HG03196 (cell line): Measurements from ENCODE around the gene SNTG2.
"Not testable (repeated sequence)": the region's sequence is repeated elsewhere in the genome, so short reads cannot be mapped to it uniquely, and the experiment has no call there.

Experiments
- ATAC-seq: cut with Tn5 transposase; IDR thresholded peaks from one replicate; pipeline ENCODE4 v1.9.1; 2021; ENCODE audit not compliant: unreplicated experiment

Gene SNTG2

DNA sequence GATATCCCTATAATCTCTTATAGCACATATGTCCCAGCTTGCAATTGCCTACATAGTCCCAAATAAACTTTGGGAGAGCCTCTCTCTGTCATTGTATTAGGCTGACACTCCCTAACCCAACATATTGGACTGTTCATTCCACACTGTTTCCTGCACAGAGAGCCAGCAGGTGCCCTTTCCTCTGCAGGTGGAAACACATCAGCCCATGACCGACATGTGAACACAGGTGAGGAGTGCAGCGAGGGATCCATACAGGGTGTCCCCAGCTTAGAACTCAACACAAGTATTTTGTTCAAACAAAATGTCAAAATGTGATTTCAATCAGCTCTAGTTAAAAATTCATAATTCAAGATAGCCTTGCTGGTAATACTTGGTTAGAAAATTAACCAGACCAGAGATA is 412.7 kb downstream of the SNTG2 start:
- no peak for ATAC-seq

DNA sequence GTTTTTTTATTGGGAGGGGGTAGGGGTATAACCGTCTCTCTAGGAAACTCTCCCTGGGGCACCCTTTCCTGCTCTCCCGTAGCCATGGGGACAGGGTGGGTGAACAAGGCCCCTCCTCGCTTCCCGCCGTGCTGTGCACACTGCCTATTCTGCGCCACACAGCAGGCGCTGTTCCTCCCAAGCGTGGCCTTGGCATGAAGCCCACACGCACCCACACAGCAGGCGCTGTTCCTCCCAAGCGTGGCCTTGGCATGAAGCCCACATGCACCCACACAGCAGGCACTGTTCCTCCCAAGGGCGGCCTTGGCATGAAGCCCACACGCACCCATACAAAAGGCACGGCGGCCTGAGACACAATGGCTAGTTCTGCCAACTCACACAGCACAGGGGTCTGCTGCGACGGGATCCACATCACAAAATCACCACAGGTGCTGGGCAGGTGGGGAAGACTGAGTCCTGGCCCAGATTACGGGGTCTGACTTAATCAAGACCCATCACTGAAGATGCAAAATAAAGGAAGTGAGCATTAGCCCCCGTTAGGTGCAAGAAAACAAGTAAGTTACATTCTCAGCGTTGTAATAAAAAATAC is 416.0 kb downstream of the SNTG2 start:
- ATAC-seq, result no peak

DNA sequence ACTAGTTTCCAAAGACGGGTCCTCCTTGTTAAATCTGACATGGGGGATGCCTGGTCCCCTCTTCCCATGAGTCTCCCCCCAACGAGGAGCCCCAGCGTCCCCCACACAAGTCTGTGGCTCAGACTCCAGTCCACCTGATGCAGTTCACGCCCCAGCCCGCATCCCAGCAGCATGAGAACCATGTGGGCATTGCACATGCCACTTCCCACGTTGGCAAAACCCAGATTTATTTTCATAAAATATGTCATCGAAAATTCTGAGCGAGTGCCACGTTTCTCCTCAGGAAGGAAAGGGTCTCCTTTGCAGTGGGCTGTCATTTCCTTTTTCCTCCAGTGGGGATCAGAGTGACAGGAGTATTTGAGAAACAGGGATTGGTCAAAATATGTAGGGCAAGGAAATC is 417.0 kb downstream of the SNTG2 start:
- ATAC-seq, result no peak

DNA sequence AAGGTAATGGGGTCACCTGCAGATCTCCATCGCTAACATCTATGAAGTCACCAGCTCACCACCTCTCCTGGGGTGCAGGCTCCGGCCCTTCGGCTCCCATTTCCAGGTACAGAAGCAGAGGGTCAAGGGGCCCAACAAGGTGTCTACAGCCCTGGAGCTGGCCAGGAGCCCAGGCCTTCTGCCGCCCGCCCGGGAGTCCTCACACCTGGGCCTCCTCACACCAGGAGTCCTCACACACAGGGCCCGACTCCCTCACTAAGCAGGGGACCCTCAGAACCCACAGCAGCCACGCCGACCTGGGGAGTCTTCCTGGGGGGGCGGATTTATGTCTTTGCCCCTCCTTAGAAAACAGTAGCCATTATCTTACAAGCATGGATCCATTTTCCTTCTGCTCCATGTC is 419.3 kb downstream of the SNTG2 start:
- ATAC-seq, result no peak

DNA sequence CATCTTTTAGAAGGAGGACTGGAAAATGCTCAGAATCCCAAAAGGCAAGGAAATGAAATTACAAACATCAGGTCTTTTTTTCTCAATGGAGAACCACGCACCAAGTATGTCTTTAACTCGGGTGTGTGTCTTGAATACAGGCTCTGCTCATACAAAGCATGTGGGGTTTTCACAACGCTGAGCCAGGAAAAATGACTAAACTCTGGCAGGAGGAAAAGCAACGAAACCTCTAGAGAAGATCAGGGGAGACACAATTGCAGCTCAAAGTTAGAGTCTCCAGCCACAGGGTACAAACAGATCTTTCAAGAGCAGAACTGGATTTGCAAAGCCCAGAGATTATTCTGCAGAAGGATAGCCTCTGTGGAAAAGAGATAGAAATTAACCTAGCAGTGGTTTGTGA is 419.8 kb downstream of the SNTG2 start:
- no peak for ATAC-seq

DNA sequence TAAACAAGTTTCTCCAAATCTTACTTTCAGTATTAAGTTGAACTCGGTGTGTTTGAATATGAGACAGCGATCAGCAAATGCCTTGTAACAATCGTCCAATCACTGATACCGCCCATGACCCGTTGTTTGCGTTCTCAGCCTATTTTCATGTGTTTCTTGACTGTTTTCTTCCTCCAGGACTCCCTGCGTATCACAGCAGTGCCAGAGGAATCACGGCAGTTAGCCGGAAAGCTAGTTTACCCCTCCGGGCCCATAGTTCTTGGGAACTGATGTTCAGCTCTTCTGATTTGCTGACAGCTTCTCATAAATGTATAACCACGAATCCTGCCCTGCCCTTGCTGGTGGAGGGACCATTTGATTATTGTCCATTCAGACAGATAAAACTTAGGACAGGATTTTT is 420.4 kb downstream of the SNTG2 start:
- ATAC-seq, result no peak

DNA sequence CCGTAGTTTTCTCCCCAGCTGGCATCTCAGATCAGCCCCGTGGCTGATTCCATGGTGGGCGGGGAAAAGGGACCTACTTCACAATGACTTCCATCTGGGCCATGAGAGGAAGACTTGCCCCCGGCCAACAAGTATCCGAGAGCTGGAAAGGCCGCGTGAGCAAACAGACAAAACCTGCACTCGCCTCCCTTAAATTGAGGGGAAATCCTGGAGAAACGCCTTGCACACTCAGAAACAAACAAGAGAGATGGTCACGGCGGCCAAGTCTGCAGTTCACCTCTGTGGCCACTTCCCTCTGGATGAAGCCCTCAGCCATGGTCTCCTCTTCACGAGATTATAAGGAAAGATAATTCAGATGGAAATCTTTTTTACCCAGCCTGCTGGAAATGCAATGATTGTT is 423.2 kb downstream of the SNTG2 start:
- ATAC-seq, result no peak

DNA sequence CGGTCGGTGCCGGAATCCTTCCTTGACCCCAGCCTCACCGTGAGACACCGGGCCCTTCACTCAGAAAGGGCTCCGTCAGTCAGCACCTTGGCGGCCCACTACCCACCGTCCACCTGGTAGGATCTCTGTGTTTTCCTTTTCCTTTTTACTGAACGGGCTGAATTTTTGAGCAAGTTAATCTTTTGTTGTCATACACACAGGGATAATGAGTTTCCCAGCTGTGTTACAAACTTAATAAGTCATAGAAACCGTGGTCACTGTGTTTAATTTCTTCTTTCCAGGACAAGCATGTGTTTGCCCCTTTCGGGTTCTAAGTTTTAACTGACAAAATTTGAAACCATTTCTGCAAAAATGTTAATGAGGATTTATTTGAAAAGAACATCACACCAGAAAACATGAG is 423.6 kb downstream of the SNTG2 start:
- ATAC-seq, result no peak

DNA sequence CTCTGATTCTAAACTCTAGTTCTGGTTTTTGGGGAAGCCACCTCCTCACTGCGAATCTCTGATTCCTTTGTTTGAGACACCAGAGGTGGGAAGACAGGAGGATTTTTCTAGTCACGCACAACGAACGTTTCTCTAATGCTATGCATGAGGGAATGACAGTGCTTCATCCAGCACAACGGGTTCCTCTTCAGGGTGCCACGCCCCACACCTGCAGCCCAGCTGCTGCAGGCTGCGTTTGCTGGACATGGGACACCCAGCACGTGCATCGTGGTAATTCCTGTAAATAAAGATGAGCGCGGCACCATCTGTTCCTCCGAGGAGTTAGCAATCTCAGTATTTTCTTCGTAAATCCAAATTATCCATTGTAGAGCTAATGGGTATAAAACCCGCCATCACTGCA is 425.1 kb downstream of the SNTG2 start:
- ATAC-seq, result no peak

DNA sequence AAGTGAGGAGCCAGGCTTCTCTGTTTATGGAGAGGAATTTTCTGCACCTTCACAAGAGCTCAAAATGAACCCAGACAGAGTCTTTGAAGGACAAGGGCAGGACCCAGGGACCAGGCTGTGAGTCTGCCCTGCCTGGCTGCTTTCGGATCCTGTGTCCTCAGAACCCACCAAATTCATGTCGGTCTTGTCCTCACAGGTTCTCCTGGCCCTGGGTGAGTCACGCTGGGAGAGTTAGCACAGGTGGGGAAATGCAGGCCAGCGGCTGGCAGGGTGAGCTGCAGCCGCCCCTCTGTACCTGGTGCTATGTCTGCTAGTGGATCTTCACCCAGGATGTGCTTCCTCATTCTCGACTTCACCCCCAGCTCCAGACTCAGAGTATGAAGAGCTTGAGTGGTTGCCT is 426.8 kb downstream of the SNTG2 start:
- no peak for ATAC-seq

DNA sequence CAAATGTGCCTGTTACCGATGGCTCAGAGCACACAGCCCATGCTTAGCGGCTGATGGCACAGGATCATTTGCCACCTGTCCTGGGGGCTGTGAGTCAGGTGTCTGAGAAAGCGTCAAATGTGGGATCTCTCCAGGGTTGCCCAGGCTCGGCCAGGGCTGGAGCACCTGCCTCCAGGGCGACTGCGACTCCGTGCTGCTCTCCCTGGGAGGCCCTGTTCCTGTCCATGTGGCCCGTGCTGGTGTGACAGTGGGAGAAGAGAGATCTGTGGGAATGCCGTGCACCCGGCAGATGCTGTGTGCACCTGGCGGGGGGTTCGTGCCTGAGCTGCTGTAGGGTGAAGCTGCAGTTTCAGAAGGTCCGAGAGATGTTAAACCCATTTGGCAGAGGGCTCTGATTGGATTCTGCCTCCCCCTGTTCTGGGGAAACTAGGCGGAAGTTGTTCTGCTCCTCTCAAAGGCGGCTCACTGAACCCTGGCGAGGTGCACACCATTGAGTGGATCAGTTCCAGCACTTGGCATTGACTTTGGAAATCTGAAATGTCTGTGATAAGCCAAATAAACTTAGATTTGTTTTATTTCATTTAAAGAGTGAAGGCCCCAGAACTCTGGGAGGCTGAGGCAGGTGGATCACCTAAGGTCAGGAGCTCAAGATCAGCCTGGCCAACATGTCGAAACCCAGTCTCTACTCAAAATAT is 428.0 kb downstream of the SNTG2 start:
- ATAC-seq, result no peak

DNA sequence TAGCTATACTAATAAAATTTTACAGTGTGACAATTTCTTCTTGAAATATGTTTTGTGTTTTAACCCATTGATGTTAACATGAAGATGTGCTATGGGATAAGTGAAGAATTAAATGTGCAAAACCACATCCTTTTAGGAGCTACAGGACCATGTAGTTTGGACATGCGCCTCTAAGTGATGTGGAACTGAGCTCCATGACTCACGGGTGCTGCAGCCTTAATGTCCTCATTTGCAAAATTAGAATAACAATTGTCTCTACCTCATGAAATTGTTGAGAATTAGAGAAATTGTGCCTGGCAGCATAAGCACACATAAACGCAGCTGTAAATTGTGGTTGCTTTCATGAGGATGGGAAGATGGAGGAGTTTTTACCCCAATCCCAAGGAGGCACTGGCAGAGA is 431.0 kb downstream of the SNTG2 start:
- ATAC-seq, result no peak

DNA sequence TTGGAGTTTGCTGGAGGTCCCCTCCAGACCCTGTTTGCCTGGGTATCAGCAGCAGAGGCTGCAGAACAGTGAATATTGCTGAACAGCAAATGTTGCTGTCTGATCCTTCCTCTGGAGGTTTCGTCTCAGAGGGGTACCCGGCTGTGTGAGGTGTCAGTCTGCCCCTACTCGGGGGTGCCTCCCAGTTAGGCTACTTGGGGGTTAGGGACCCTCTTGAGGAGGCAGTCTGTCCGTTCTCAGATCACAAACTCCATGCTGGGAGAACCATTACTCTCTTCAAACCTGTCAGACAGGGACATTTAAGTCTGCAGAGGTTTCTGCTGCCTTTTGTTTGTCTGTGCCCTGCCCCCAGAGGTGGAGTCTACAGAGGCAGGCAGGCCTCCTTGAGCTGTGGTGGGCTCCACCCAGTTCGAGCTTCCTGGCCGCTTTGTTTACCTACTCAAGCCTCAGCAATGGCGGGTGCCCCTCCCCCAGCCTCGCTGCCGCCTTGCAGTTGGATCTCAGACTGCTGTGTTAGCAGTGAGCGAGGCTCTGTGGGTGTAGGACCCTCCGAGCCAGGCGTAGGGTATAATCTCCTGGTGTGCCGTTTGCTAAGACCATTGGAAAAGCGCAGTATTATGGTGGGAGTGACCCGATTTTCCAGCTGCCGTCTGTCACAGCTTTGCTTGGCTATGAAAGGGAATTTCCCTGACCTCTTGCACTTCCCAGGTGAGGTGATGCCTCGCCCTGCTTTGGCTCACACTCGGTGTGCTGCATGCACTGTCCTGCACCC is 437.5 kb downstream of the SNTG2 start:
- ATAC-seq, result not testable (repeated sequence)

DNA sequence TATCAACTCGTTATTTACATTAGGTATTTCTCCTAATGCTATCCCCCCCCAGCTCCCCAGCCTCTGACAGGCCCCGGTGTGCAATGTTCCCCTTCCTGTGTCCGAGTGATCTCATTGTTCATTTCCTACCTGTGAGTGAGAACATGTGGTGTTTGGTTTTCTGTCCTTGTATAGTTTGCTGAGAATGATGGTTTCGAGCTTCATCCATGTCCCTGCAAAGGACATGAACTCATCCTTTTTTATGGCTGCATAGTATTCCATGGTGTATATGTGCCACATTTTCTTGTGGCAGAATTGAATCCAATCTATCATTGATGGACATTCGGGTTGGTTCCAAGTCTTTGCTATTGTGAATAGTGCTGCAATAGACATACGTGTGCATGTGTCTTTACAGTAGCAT is 439.5 kb downstream of the SNTG2 start:
- not testable (repeated sequence) for ATAC-seq

DNA sequence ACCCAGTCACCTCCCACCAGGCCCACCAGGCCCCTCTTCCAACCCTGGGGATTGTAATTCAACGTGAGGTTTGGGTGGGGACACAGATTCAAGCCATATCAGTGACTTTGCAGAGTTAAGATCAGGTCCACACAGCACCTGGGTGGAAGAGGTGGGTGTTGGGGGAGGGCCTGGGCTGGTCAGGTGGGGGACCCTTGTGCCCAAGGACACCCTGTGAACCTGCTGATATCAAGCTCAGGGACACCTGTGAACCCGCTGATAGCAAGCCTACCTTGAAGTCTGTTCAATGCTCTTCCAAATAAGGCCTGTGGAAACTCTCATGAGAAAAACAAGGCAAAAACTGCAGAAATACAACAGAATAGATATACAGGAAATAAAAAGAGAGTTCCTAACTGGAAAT is 442.7 kb downstream of the SNTG2 start:
- ATAC-seq, result no peak

DNA sequence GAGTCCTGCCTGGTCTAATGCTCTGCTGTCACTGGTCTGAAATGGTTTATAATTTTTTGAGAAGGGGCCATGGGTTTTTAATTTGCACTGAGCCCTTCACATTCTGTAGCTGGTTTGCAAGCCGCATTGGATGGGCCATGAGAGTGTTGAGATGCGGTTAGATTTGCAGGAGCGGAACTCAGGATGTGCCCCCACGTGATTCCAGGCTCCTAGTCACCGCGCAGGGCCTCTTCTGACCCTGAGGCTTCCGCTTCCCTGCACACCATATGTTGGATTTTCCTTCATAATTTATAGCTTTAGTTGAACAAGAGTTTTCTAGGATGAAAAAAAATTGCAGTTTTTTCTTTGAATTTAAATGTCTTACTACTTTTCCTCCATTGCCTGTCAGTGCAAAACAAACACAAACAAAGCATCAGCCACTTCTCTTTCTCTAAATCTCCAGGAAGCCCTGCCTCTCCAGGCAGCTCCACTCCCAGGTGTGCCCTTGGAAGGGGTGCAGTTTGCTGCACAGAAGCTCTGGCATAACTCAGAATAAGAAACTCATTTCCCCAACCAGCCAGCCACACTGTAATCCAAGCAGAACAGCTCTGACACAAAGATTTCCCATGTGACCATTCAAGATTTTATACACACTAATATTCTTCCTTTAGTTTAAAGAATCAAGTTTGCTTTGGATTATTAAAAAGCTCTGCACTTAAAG is 444.2 kb downstream of the SNTG2 start:
- no peak for ATAC-seq

DNA sequence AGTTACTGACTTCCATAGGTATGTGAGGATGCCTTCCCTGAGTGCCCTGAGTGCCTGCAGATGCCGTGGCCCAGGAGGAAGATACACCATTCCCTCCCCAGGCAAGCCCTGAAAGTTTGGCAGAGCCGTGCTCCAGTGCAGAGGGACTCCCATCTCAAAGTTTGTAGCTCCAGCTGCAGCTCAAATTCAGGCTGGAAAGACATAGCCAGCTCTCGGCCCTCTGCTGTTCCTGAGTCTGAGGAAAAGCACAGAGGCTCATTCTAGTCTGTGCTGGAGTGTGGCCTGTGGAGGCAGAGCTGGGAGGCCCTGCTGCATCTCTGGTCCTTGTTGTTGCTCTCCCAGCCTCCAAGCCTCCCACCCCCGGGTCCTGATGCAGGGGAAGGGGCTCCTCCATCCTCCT is 446.7 kb downstream of the SNTG2 start:
- no peak for ATAC-seq

DNA sequence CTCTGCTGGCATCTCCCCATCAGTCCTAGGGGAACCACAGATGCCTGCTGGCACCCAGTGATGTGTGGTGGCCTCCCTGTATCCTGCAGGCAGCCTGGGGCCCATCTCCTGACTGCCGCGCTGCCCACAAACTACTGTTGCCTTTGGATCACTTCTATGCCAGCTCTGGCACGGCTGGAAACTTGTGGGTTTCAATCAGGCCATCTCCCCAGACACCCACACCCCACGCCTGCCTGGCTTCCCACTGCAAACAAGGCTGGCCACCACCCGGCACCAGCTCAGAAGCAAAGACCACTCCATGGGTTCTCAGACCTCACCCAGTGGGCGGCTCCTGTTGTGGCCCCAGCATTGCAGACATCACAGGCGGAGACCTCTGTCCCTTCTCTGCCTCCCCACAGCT is 447.5 kb downstream of the SNTG2 start:
- no peak for ATAC-seq

DNA sequence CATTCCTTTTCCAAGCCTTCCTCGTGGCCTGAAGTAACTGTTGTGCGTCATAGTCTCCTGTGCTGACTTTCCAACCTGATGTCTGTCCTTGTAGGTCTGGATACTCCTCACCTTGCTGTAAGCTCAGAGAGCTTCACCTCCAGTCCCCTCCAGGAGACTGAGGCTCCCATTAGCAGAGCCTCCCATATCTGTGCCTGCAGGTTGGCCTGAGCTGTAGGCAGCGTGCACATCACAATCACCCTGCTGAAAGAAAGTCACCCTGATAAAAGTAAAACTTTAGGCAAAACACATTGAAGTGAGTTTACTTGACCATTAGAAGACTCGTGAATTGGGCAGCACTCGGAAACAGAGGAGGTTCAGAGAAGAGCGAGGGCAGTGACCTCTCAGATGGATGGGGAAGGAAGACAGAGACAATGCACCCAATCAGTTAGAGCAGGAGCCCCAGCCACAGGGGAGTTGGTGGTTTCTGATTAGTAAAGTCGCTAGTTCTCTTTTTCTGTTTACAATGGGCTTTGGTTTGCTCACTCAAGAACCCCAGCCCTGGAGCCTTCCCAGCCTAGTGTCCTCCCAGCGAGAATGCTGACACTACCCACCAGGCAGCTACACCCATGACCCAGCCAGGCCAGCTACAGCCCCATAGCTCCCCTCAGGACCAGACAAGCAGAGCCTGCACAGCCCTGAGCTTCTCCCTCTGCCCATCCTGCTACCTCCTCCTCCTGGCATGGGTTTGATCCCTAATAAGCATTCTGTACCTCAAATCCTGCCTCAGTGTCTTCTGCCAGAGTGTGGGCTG is 450.5 kb downstream of the SNTG2 start:
- no peak for ATAC-seq

DNA sequence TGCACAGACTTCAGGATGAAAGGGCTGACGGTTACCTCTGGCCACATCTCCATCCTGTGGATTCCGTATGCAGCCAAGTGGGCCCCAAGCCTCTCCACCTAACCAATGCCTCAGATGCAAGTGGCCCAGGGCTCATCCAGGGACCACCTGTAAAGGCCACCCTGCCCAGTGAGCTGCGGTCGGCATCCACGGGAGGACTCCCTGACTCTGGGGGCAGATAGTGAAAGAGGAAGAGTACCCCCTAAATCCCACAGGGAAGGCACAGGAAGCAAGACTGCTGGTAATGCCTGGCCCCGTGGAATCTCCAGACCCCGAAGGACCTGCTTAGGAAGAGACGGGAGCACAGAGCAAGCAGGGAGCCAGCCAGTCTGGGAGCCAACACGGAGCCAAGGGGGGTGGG is 451.4 kb downstream of the SNTG2 start:
- ATAC-seq, result no peak

DNA sequence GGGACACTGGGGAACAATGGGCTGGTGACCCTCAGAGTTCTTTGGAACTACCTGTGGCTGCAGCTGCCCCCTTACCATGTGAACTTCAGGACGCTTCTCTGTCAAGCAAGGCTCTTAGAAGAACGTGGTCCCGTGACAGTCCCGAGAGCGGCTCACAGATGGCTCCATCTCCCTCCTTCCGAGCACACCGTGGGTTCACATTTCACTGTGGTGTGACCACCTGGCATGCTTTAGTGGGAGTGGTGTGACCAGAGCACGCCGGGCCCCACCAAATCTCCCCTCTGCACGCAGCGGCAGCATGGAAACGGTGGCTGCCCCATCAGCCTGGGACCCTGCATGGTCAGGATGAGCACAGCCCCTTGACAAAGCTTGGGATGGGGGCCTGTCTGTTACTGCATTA is 452.9 kb downstream of the SNTG2 start:
- ATAC-seq, result no peak
